Naive thymus-derived CD8-positive, alpha-beta T cell (primary cell): ENCODE data around the gene FH. TPM values are rescaled to one million over a fixed set of nuclear protein-coding genes. Genes with fewer than 3 reads are reported as not detected.

Experiments used
- ATAC-seq, 2 donors: fragments of 150-1000 bp; cut with Tn5 transposase in 1 of 2; sonication (Bioruptor Pico), chemical (Tn5 transposase) in 1 of 2; 1 replicate in 1 of 2; 2 replicates in 1 of 2; pipeline ENCODE4 v1.10.0; 2021; ENCODE audit warnings: mild to moderate bottlenecking in 2 of 2, moderate library complexity in 2 of 2
- POLR2A ChIA-PET: fragments of 350-600 bp; sonication (Branson Sonifier 250); formaldehyde crosslinking; loops from one replicate; lab custom pipeline; 2021; ENCODE audit warnings: antibody characterized with exemption; lab: Charles Lee
- DNase-seq, 10 donors: peaks; one replicate each; pipeline versions ENCODE4 v3.0.0 to v3.0.0-alpha.2; 2020 to 2022
- H3K27ac Mint-ChIP-seq, 10 donors: one replicate each; pipeline ENCODE4 v1.8.0; 2020 to 2022; ENCODE audit warnings: mild to moderate bottlenecking in 10 of 10, mixed read lengths in 10 of 10, moderate library complexity in 4 of 10, inconsistent platforms in 1 of 10
- H3K27me3 Mint-ChIP-seq, 5 donors: one replicate each; pipeline ENCODE4 v1.8.0; 2021 to 2022; ENCODE audit warnings: mixed read lengths in 5 of 5
- H3K36me3 Mint-ChIP-seq, 3 donors: one replicate each; pipeline ENCODE4 v1.8.0; 2020 to 2022; ENCODE audit warnings: mixed read lengths in 3 of 3, mild to moderate bottlenecking in 2 of 3, inconsistent platforms in 1 of 3
- H3K4me1 Mint-ChIP-seq, 4 donors: one replicate each; pipeline ENCODE4 v1.8.0; 2021 to 2022; ENCODE audit warnings: mixed read lengths in 4 of 4
- H3K4me3 Mint-ChIP-seq, 10 donors: one replicate each; pipeline ENCODE4 v1.8.0; 2020 to 2022; ENCODE audit warnings: mild to moderate bottlenecking in 10 of 10, mixed read lengths in 10 of 10, moderate library complexity in 6 of 10, inconsistent platforms in 1 of 10
- H3K9me3 Mint-ChIP-seq, 9 donors: one replicate each; pipeline ENCODE4 v1.8.0; 2020 to 2022; ENCODE audit warnings: mixed read lengths in 9 of 9, mild to moderate bottlenecking in 3 of 9, inconsistent platforms in 1 of 9, moderate library complexity in 1 of 9
- polyA plus RNA-seq, 3 donors: library from polyadenylated mRNA; unstranded; fragments of 300-500 nt; fragmentation: Illumina TruSeq; gene quantifications; one replicate each; pipeline ENCODE4 v1.2.3, GENCODE V29; 2021
- total RNA-seq, 8 experiments: library from RNA in 2 of 8; stranded (reverse) in 2 of 8; gene quantifications; one replicate each; pipeline ENCODE4 v1.2.3 and lab custom pipeline; 2021 to 2026

FH gene
- total and polyA plus RNA-seq, 5 experiments from 2014 or later = 30.3 to 44.8 (median 34.7) TPM

DNA sequence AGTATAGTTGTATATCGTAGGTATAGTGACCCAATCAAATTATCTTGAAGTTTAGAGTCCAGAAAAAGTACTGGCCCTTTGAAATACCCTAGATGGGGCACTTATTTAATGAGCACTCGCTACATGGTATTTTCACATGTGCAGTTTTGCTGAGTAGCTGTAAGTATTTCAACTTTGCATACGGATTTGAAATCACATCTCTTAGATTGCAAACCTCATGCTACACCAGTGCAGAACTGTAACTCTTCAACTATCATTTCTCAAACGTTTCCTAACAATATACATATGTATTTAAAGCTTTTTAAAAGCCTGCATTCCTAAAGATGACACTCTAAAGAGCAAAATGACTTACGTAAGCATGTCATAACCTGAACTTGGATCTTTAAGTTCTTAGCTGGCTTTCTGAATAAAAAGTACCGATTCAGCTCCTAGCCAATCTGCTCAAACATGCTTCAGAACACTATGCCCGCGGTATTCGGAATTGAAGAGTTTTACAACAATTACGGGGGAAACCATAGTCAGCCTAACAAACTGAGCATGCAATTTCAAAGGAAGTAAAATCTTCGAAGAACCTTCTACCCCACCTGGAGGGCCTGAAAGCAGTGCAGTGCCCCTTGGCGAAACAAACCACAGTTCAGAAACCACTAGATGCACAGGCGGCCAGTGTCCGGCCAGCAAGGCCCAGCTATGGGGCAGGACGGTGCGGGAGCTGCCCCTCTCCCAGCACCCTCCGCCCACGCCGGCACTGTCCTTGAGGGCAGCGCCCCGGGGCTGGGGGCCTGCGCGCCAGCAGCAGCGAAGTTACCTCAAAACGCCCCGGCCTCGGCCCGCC lies 863 bp downstream of the FH start:
- Mint-ChIP-seq H3K27me3 (peaks cover 2 to 19% (median 13%) of the 10 kb centered on the region in 5 donors), H3K9me3 (no peaks in the 10 kb centered on the region), H3K4me3 (peak overlapping the region in 9 of 10 donors; percentile 83 to 97 (median 92)), H3K4me1 (peaks cover 12 to 30% (median 27%) of the 10 kb centered on the region in 4 donors), H3K27ac (peak overlapping the region; percentile 51 to 95 (median 86)), H3K36me3 (peaks cover 0 to 21% (median 7%) of the 10 kb centered on the region in 3 donors)
- peak; percentile 1 to 4 for ATAC-seq
- POLR2A ChIA-PET = interaction anchor here (1.0 to 1.3 kb wide), 2 partner anchors 33 to 121 kb away, joined by 3 to 4 read pairs; partner anchors contain the start of genes CHML and OPN3
- DNase-seq = peak in 3 of 10 donors; percentile 24 to 36 (median 32)

DNA sequence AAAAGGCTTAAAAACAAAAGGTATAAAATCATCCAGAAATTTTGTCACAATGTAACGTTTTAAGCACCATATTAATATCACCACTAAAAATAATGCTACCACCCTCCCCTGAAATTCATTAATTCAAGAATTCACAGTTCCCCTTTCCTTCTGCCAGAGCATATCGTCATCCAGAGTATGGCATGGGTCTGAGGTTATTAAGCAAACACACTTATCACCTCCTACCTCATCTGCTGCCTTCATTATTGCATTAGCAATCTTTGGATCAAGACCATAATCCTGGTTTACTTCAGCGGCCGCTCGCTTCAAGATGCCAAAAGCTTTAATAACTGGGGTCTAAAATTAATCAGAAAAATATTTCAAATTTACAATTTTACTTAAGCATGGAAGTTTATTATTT lies 6.2 kb downstream of the FH start:
- H3K27ac Mint-ChIP-seq = no peak overlapping the region
- H3K36me3 Mint-ChIP-seq = peaks cover 0 to 60% (median 18%) of the 10 kb centered on the region in 3 donors
- H3K4me1 Mint-ChIP-seq = peaks cover 12 to 24% (median 22%) of the 10 kb centered on the region in 4 donors
- no peaks in the 10 kb centered on the region for H3K27me3 Mint-ChIP-seq
- POLR2A ChIA-PET = no interaction called here
- no peak overlapping the region for H3K4me3 Mint-ChIP-seq
- DNase-seq (no peak), ATAC-seq (no peak)
- no peaks in the 10 kb centered on the region for H3K9me3 Mint-ChIP-seq

DNA sequence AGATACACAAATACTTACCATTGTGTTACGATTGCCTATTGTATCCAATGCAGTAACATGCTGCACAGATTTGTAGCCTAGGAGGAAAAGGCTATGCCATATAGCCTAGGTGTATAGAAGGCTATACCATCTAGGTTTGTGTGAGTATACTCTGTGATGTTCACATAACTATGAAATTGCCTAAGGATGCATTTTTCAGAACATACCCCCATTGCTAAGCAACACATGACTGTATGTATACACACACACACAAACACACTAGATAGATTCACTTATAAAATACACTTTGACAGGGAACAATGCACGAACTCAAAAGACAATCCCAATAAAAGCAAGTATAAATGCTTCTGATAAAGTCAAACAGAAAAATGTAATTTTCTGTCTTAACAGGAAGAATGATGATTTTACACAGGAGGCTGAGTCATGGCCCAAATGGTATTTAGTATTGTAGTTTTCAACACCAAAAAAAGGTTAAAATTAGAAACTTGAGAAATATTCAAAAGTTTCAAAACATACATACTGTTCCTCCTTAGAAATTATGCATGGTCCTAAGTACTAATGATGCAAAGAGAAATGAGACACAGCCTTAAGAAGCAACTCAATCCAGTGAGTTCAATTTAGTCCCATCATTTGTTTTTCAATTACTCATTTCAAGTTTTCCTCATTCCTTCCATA lies 12.2 kb downstream of the FH start:
- Mint-ChIP-seq H3K27me3 (no peaks in the 10 kb centered on the region), H3K4me1 (peaks cover 0 to 7% (median 0%) of the 10 kb centered on the region in 4 donors), H3K4me3 (no peak overlapping the region), H3K27ac (no peak overlapping the region), H3K36me3 (peaks cover 15 to 86% (median 45%) of the 10 kb centered on the region in 3 donors), H3K9me3 (no peaks in the 10 kb centered on the region)
- POLR2A ChIA-PET = no interaction called here
- DNase-seq = no peak
- ATAC-seq = no peak

DNA sequence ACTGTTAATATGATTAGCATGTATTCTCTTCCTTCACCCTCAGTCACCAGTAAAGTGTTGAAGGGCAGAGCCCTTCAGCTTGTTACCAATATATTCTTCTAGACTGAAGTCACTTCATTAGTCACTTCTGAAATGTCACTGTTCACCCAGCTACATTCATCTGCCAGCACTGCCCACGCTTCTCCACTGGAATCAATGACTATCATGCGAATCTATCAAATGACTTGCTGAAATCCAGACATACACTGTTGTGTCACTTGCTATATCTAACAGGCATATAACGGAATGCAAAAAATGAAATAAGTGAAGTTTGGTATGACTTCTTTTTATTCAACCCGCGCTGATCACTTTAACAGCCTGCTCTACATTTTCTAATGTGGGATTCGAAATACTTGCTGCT lies 16.1 kb downstream of the FH start:
- Mint-ChIP-seq H3K27me3 (no peaks in the 10 kb centered on the region), H3K27ac (peak overlapping the region in 1 of 10 donors; percentile 20), H3K4me3 (no peak overlapping the region), H3K4me1 (peaks cover 0 to 9% (median 0%) of the 10 kb centered on the region in 4 donors), H3K9me3 (no peaks in the 10 kb centered on the region), H3K36me3 (peaks cover 25 to 90% (median 55%) of the 10 kb centered on the region in 3 donors)
- POLR2A ChIA-PET = no interaction called here
- no peak for DNase-seq
- no peak for ATAC-seq

DNA sequence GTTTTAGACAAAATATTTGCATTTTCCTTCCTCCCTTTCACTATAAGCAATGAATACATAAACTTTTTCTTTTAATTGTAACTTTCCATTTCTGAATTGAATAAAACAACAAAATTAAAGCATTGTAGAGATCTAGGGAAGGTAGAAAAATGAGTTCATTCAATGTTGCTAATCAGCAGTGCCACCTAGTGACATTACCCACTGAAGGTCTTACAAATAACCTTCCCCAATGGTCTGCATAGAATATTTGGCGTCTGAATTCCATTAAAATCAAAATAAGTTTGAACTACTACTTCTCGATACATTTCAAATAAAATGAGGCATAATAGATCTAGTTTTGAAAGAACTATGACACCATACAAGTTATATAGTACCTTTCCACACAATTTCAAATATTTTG lies 19.6 kb downstream of the FH start:
- peaks cover 20 to 89% (median 61%) of the 10 kb centered on the region in 3 donors for H3K36me3 Mint-ChIP-seq
- POLR2A ChIA-PET = no interaction called here

DNA sequence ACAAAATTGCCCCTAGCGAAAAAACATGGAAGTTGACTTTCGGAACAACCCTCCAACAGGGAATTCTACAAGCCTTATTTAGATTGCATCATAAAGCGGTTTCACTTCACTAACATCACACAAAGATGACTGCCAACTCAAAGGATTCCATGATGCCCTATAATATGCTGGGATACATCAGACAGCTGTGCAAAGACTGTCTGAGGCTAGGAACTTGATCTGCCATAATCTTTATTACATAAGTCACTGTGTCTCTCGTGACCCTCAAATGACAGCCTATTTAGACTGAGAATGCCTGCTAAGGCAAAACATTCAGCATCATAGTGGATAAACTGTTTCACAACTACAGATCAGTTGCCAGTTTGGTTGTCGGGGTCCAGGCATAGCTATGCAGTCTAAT lies 23.8 kb downstream of the FH start:
- POLR2A ChIA-PET = no interaction called here
- ATAC-seq = no peak

More for the DNA sequence above, 19.6 kb downstream of the FH start:
- no peaks in the 10 kb centered on the region for H3K27me3 Mint-ChIP-seq
- ATAC-seq (no peak), DNase-seq (no peak)
- H3K4me1 Mint-ChIP-seq = peaks cover 0 to 9% (median 0%) of the 10 kb centered on the region in 4 donors
- peak overlapping the region in 1 of 10 donors; percentile 40 for H3K27ac Mint-ChIP-seq
- no peak overlapping the region for H3K4me3 Mint-ChIP-seq
- no peaks in the 10 kb centered on the region for H3K9me3 Mint-ChIP-seq

DNA sequence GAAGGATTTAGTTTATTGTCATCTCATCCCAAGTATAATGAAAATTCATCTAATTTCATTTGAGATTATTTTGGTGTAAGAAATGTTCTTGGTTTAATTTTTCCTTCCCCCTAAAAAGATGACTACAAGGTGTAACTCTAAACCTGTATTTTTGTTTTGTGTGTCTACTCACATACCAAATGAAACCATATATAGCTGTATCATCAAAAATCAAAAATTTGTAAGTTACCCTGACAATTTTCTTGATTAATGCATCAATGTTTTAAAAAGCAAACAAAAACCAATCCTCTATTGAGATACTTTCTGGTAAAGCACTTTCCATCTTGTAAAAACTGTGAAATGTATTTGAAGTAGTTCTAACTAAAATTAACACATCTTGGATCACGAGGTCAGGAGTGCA lies 30.8 kb downstream of the FH start:
- ATAC-seq (no peak), DNase-seq (no peak)
- Mint-ChIP-seq H3K4me1 (no peaks in the 10 kb centered on the region), H3K27ac (no peak overlapping the region), H3K27me3 (peaks cover 0 to 2% (median 0%) of the 10 kb centered on the region in 5 donors), H3K9me3 (no peaks in the 10 kb centered on the region), H3K36me3 (peaks cover 0 to 4% (median 0%) of the 10 kb centered on the region in 3 donors), H3K4me3 (no peak overlapping the region)
- POLR2A ChIA-PET = no interaction called here

More for the DNA sequence above, 23.8 kb downstream of the FH start:
- no peak overlapping the region for H3K4me3 Mint-ChIP-seq
- peaks cover 0 to 4% (median 0%) of the 10 kb centered on the region in 4 donors for H3K4me1 Mint-ChIP-seq
- DNase-seq = no peak
- H3K36me3 Mint-ChIP-seq = peaks cover 12 to 68% (median 48%) of the 10 kb centered on the region in 3 donors
- H3K27me3 Mint-ChIP-seq = no peaks in the 10 kb centered on the region
- no peaks in the 10 kb centered on the region for H3K9me3 Mint-ChIP-seq
- H3K27ac Mint-ChIP-seq = no peak overlapping the region

DNA sequence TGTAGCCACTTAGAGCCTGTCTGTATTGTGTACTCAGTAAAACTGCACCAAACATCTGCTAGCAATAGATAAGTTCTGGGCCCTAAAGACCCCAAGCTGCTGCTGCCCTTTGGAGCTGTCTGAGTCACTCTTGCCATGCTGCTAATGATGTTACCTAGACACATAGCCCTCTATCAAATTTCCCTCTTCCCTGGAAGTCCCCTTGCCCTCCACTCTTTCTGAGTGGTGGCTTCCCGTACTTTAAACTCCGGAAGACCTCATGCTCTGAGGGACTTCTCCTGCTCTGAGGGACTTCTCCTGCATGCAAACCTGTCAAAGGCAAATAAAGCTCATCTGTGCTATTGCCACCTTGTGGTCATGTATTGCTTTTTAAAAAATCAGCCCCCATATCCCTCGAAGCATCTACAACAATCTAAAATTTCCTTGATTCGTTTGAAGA lies 34.0 kb downstream of the FH start:
- H3K4me3 Mint-ChIP-seq = no peak overlapping the region
- no peaks in the 10 kb centered on the region for H3K4me1 Mint-ChIP-seq
- no peaks in the 10 kb centered on the region for H3K9me3 Mint-ChIP-seq
- no peak for DNase-seq
- H3K27me3 Mint-ChIP-seq = peaks cover 0 to 3% (median 1%) of the 10 kb centered on the region in 5 donors
- H3K36me3 Mint-ChIP-seq = no peaks in the 10 kb centered on the region
- POLR2A ChIA-PET = no interaction called here
- no peak for ATAC-seq
- no peak overlapping the region for H3K27ac Mint-ChIP-seq

DNA sequence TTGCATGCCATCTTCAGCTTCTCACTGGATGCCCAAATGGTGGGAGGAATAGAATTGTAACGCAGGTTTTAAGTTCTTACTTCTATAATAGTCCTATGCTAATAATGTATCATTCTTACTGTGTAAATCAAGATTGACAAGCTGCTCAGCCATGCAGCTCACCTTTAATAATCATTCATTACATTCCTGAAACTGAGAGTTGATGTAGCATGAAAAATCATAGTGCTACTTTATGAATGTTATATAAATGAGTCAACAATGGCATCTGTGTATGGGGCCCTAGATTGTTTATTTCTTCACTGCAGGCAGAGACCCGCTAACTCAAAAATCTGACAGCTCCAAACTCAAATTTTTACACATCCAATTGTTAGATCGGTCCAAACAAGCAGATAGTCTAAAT lies 34.4 kb downstream of the FH start:
- Mint-ChIP-seq H3K4me3 (no peak overlapping the region), H3K27me3 (peaks cover 0 to 3% (median 2%) of the 10 kb centered on the region in 5 donors), H3K27ac (no peak overlapping the region), H3K4me1 (no peaks in the 10 kb centered on the region), H3K36me3 (no peaks in the 10 kb centered on the region), H3K9me3 (no peaks in the 10 kb centered on the region)
- POLR2A ChIA-PET = no interaction called here
- ATAC-seq (no peak), DNase-seq (no peak)

DNA sequence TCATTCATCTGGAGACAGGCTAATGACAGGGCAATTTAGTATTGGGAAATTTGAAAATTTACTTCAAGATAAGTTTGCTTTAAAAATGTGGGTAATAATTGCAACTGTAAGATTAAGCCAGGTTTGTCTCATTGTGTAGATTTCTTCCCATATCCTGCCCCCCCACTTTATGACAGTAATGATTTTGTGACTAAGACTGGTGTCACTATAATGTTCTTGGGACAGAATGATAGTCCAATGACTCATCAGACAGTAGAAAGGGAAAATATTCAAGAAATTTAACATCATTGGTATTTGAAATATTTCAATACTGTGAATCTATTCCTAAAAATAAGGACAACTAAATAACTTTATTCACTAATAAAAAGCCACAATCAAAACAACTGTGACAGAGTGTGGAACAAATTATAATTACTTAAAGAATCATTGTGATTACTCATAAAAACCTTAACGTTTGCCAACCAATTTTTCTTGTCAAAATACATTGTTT lies 36.7 kb downstream of the FH start:
- no peak overlapping the region for H3K27ac Mint-ChIP-seq

DNA sequence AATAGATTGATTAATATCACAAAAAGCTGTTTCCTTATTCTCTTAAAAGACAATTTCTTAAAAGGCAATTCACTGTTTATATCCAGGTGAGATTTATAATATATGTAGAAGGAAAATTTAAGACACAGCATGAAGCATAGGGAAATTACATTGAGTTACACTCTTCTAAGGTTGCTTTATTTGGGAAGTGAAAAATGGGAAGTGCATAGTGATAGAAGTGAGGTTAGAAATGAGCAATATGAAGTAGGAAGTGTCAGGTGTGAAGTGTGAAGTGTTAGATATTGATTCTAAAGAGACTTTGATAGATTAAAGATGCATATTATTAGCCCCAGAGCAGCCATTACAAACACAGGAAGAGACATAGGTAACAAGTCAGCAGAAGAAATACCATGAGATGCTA lies 40.3 kb downstream of the FH start:
- peaks cover 0 to 2% (median 0%) of the 10 kb centered on the region in 4 donors for H3K4me1 Mint-ChIP-seq
- H3K9me3 Mint-ChIP-seq = no peaks in the 10 kb centered on the region
- no peak overlapping the region for H3K27ac Mint-ChIP-seq
- H3K27me3 Mint-ChIP-seq = peaks cover 0 to 8% (median 7%) of the 10 kb centered on the region in 5 donors
- no peak for DNase-seq
- H3K36me3 Mint-ChIP-seq = no peaks in the 10 kb centered on the region
- POLR2A ChIA-PET = no interaction called here
- ATAC-seq = no peak
- no peak overlapping the region for H3K4me3 Mint-ChIP-seq

More for the DNA sequence above, 36.7 kb downstream of the FH start:
- POLR2A ChIA-PET = no interaction called here
- Mint-ChIP-seq H3K36me3 (no peaks in the 10 kb centered on the region), H3K27me3 (peaks cover 0 to 8% (median 6%) of the 10 kb centered on the region in 5 donors), H3K4me1 (peaks cover 0 to 2% (median 0%) of the 10 kb centered on the region in 4 donors), H3K9me3 (no peaks in the 10 kb centered on the region), H3K4me3 (no peak overlapping the region)
- DNase-seq (no peak), ATAC-seq (no peak)

DNA sequence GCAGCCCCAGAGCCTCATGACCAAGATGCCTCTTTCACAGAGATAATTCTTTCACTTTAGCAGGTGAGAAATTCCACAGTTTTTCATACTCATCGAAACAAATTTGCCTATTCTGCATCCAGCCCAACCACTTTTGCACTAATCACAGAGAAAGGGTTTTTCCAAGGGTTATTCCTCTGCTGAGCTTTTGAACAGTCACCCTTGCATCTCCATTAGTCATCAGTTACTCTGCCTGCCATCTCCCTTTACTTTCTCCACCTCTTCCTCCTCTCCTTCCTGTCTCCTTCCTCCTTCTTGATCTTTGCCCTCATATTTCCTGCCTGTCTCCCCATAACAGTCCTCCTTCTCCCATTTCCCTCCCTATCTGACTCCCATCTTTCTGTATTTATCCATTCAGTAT lies 43.9 kb downstream of the FH start:
- H3K4me1 Mint-ChIP-seq = peaks cover 0 to 2% (median 0%) of the 10 kb centered on the region in 4 donors
- no peak overlapping the region for H3K4me3 Mint-ChIP-seq
- no peaks in the 10 kb centered on the region for H3K9me3 Mint-ChIP-seq
- DNase-seq (no peak), ATAC-seq (no peak)
- no peak overlapping the region for H3K27ac Mint-ChIP-seq
- H3K36me3 Mint-ChIP-seq = no peaks in the 10 kb centered on the region
- peaks cover 0 to 12% (median 11%) of the 10 kb centered on the region in 5 donors for H3K27me3 Mint-ChIP-seq
- POLR2A ChIA-PET = no interaction called here

DNA sequence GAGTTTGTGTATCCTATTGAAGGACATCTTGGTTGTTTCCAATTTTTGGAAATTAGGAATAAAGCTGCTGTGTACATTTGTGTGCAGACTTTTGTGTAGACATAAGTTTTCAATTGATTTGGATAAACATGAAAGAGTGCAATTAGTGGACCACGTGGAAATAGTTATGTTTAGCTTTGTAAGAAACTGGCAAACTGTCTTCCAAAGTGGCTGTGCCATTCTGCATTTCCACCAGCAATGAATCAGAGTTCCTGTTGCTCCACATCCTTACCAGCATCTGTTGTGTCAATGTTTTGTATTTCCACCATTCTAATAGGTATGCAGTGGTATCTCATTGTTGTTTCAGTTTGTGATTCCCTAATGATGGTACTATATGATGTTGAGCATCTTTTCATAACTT lies 46.5 kb downstream of the FH start:
- Mint-ChIP-seq H3K27me3 (peaks cover 2 to 12% (median 6%) of the 10 kb centered on the region in 5 donors), H3K4me1 (no peaks in the 10 kb centered on the region), H3K4me3 (no peak overlapping the region), H3K27ac (no peak overlapping the region), H3K36me3 (no peaks in the 10 kb centered on the region), H3K9me3 (no peaks in the 10 kb centered on the region)
- no peak for DNase-seq
- ATAC-seq = no peak
- POLR2A ChIA-PET = no interaction called here
